ENCODE measurements around the gene ZNF362.
A peak's percentile ranks its signal among the peaks of the same experiment; 100 is the strongest.

Gene ZNF362

GRCh38 chr1:33267468-33268205, 11.3 kb downstream of the ZNF362 start:
- no peak overlapping the region for H3K4me3 ChIP-seq (ENCODE audit: low read length)
- no peak for DNase-seq (ENCODE audit: low read depth)
- TF ChIP-seq CTCF (conservative IDR thresholded peaks at IDR 0.05; ENCODE audit: low read length): no peak

GRCh38 chr1:33268457-33268856, 12.2 kb downstream of the ZNF362 start:
- no peak for TF ChIP-seq CTCF (conservative IDR thresholded peaks at IDR 0.05; ENCODE audit: low read length)
- no peak for DNase-seq (ENCODE audit: low read depth)
- no peak overlapping the region for H3K4me3 ChIP-seq (ENCODE audit: low read length)

- peak; percentile 19 for DNase-seq (ENCODE audit: low read depth)
- H3K4me3 ChIP-seq (ENCODE audit: low read length): no peak overlapping the region
- no peak for TF ChIP-seq CTCF (conservative IDR thresholded peaks at IDR 0.05; ENCODE audit: low read length)
Measured at GRCh38 chr1:33268927-33269610, 12.8 kb downstream of the ZNF362 start.

GRCh38 chr1:33269621-33270020, 13.3 kb downstream of the ZNF362 start:
- H3K4me3 ChIP-seq (ENCODE audit: low read length): no peak overlapping the region
- TF ChIP-seq CTCF (conservative IDR thresholded peaks at IDR 0.05; ENCODE audit: low read length): no peak
- DNase-seq (ENCODE audit: low read depth): no peak

GRCh38 chr1:33270379-33270778, 14.1 kb downstream of the ZNF362 start:
- TF ChIP-seq CTCF (conservative IDR thresholded peaks at IDR 0.05; ENCODE audit: low read length): no peak
- no peak for DNase-seq (ENCODE audit: low read depth)
- H3K4me3 ChIP-seq (ENCODE audit: low read length): no peak overlapping the region

GRCh38 chr1:33270808-33271465, 14.6 kb downstream of the ZNF362 start:
- DNase-seq (ENCODE audit: low read depth): no peak
- TF ChIP-seq CTCF (conservative IDR thresholded peaks at IDR 0.05; ENCODE audit: low read length): no peak
- H3K4me3 ChIP-seq (ENCODE audit: low read length): no peak overlapping the region

Measured in AG10803 (cell line).